NCI-H82 treated with DMSO at 0.1 percent for 48 hours (cell line): ENCODE results near the gene TEN1.
A peak's percentile ranks its signal among the peaks of the same experiment; 100 is the strongest.

Experiments
- DNase-seq: peaks from one replicate; lab custom pipeline; 2025; ENCODE audit not compliant: unreplicated experiment; lab: John Stamatoyannopoulos, UW

TEN1 gene

DNA sequence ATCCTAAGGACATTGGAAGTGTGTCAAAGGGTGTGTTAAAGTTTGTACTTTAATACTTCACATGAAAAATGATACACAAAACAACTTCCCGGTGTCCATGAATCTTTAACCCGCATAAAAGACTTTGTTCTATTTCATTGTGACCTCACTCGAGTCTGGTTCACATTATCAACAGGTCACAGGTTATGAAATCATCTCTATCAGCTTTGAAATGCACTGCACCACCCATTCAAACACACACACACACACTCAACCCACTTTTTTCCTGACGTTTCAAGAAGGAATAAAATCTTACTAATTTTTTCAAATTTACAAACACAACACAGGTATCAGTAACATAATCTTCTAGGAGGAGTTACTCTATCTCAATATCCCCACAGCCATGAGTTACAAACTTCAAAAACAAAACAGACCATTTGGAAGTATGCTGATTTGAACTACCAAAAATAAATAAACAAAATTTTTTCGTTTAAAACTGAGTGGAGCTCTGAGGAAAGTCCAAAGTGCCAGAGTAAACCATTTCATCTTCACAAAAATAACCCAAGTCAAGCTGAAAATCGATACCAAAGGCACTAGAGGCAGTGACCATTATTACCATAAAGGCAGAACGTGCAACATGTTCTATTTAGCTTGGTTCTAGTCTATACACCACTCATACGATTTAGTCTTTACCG lies 2.7 kb upstream of the TEN1 start:
- DNase-seq: no peak

GRCh38 chr17:75979705-75980187 lies 706 bp downstream of the TEN1 start:
- DNase-seq: peak; percentile 80

GRCh38 chr17:75980188-75981018 lies 1.4 kb downstream of the TEN1 start:
- peak; percentile 8 for DNase-seq

GRCh38 chr17:75981019-75981615 lies 2.1 kb downstream of the TEN1 start:
- no peak for DNase-seq

- DNase-seq: peak; percentile 21
Observed at GRCh38 chr17:75983501-75984181, 4.6 kb downstream of the TEN1 start.

GRCh38 chr17:75985986-75986385 lies 6.9 kb downstream of the TEN1 start:
- DNase-seq: no peak

- no peak for DNase-seq
Observed at GRCh38 chr17:75987041-75987440, 8.0 kb downstream of the TEN1 start.

DNA sequence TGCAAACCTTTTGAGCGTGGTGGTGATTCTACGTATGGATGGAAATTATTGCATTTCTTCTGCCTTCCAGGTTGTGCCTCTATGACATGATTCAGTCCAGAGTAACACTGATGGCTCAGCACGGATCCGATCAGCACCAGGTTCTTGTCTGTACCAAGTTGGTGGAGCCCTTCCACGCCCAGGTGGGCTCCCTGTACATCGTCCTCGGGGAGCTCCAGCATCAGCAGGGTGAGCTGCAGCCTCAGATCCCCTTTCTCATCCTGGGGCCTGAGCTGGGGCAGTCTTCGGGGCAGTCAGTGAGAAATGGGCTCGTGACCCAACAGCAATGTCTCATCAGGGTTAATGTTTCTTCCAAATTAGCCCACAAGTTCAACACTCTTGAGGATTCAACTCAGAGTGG lies 12.4 kb downstream of the TEN1 start:
- DNase-seq: no peak

DNA sequence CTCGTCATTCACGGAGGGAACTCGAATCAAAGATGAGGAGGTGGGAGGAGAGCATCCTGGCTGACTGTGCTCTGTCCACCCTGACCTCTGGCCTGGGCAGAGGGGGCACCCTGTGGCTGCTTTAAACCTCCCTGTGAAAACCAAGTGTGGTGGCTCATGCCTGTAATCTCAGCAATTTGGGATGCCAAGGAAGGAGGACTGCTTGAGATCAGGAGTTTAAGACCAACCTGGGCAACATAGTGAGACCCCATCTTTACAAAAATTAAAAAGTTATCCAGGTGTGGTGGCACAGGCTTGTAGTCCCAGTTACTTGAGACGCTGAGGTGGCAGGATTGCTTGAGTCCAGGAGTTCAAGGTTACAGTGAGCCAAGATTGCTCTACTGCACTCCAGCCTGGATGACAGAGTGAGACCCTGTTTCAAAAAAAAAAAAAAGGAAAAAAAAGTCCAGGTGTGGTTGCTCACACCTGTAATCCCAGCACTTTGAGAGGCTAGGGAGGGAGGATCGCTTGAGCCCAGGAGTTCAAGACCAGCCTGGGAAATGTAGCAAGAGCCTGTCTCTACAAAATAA lies 15.8 kb downstream of the TEN1 start:
- no peak for DNase-seq

DNA sequence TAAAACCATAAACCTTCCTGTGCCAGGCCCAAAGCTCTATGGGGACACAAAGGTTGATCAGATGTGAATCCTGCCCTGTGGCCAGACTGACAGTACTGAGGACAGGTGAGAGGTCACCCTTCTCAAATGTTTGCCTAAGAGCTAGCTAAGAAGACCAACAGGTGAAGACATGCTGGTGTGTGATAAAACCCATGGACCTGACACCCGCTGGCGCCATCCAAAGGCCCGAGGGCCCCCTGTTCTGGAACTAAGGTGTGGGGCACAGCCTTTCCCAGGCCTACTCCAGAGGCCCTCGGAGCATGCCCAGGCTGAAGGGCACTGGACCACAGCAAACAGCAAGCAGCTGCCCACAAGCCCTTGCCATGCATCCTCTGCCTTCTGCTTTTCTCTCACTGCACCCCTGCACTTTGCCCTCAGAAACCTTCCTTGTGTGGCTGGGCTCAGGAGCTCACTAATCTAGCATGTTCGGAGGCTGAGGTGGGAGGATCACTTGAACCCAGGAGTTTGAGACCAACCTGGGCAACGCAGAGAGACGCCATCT lies 16.4 kb downstream of the TEN1 start:
- no peak for DNase-seq

GRCh38 chr17:75996665-75997590 lies 17.9 kb downstream of the TEN1 start:
- DNase-seq: no peak

DNA sequence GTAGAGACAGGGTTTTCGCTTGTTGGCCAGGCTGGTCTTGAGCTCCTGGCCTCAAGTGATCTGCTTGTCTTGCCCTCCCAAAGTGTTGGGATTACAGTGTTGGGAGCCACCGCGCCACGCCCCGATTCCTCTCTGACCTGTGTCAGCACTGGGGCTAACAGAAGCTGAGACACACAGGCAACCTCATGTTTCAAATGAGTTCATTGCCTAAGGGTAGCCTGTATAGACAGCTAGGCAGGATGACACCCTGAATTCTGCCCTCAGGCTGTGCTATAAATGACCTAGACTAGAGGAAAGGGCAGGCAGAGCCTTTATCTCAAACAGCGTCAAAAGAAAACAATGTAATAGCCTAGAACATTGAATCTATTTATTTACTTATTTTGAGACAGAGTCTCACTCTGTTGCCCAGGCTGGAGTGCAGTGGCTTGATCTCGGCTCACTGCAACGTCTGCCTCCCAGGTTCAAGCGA lies 19.3 kb downstream of the TEN1 start:
- DNase-seq: no peak

DNA sequence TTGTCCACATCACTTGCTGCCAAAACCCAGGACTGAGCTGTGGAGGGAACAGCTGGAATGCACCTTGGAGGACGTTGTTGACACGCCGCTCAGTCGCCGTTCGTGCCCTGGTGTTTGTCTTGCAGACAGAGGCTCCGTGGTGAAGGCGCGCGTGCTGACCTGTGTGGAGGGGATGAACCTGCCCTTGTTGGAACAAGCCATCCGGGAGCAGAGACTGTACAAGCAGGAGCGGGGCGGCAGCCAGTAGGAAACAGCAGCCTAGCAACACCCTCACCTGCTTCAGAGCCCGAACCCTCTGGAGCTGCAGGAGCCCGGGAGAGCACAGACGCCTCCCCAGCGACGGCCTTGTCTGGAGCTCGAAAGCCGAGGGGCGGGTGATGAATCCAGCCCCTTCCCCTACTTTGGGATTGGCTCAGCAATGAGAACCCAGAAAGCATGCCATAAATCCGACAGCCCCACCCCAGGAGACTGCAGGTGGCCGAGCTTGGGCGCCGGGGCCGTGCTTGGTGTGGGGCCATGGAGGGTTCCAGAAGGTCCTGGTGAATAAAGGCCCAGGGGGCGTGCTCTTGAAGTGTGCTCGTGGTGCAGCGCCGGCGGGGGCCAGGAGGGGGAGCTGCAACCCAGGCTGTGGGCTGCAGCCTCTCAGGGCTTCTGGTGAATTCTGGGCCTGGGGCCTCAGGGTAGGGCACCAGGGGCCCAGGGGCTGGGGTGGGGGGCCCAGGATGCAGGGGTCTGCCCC lies 21.1 kb downstream of the TEN1 start:
- DNase-seq: no peak

- no peak for DNase-seq
Observed at GRCh38 chr17:76000755-76001521, 21.9 kb downstream of the TEN1 start, which contains the start of gene CDK3. CDK3 (plus strand) TSS chr17:76000855; CDS start chr17:76001426, 571 bp downstream.

- DNase-seq: no peak
Observed at GRCh38 chr17:76002100-76002499, 23.1 kb downstream of the TEN1 start.

DNA sequence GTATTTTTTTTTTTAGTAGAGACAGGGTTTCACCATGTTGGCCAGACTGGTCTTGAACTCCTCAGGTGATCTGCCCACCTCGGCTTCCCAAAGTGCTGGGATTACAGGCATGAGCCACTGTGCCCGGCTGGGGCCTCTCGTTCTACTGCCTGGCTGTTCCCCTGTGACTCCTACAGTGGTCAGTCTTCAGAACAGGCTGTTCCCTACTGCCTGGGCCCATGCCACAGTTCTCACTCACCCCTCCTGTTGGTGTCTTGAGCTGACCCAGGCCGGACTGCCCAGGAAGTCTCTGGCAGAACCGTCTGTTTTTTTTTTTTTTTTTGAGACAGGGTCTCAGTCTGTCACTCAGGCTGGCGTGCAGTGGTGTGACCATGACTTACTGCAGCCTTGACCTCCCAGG lies 24.9 kb downstream of the TEN1 start:
- DNase-seq: no peak

- no peak for DNase-seq
Observed at GRCh38 chr17:76004750-76005262, 25.8 kb downstream of the TEN1 start.
